Medulla oblongata (tissue), 1 donor: ENCODE results near the gene LOXL4.

Source experiments
- DNase-seq: peaks from one replicate; pipeline ENCODE4 v3.0.0-alpha.2; 2015; ENCODE audit errors: extremely low spot score

The LOXL4 gene

DNA sequence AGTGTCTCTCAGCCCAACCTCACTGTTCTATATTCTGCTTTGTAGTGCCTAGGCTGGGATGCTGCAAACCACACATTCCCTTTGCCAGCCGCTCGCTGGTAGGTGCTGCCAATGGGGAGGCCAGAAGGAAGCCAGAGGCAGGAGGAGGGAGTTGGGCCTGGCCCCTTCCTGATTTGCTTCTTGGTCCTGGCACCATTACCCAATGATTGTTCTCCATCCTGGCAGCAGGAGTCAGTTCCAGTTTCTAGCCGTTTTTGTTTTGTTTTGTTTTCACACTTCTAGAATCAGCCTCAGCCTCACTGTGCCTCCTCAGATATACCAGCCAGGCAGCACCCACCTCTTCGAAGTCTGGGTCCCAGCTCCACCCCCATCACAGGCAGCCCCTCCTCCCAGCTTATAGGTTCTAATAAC is 27.4 kb upstream of the LOXL4 start:
- DNase-seq: peak; percentile 63

DNA sequence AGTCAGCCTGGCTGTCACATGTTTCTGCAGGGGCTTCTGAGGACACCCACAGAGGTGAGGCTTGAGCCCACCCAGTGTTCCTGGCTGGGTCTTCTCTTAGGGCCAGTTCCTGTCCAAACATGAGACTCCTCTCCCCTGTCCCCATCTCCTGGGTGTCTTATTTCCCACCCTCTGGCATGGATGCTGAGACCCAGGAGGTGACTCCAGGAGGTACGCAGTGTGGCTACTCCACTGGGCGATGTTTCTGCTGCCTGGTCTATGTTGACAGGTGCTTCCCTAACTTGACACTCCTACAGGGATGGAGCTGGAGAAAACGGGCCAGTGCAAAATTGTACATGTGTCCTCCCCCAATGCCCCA is 26.3 kb upstream of the LOXL4 start:
- no peak for DNase-seq

DNA sequence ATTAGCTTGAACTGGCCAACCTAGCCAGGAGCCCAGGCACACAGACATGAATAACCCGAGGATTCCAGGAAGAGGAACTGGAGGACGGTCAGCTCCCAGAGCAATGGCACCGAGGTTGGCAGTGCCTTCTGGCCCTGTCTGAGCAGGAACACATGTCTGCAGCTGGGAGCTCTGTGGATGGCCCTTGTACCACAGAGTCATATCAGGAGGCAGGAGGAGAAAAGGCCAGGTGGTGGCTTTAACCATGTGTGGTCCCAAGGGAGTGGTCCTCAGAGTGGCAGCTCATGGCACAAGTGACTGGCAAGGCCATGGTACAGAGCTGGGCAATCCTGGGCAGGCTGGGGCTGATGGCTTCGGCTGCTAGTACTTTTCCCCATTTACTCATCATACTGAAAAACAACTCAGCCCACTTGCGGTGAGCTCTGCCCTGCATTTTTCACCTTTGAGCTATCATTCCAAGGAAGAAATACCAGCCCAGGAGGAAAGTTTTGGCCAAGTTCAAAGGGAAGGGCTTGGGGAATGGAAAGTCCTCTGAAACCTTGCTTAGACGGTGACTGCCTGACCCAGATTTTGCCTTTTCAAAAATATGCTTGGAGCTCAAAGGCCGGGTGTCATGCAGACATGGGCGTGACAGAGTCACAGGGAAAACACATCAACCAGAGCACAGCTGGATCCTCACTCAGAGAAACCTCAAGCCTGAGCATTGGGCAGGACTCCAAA is 25.7 kb upstream of the LOXL4 start:
- peak; percentile 14 for DNase-seq

DNA sequence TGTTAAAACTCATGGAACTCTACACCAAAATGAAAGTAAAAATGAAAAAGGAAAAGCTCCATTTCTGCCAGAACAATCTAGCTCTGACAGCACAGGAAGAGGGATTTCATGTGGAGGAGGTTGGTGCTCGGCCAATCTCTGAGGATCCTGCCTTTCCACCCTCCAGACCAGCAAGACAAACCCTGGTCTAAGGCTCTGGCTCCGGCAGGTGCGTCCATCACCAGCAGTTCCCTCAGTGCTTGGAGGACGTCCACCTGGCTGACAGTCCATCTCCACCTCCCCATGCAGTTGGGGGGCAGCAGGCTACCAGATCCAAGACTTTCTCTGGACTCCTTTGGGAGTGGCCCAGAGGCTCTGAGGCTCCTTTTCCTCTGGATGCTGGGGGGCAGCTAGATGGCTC is 25.0 kb upstream of the LOXL4 start:
- no peak for DNase-seq

DNA sequence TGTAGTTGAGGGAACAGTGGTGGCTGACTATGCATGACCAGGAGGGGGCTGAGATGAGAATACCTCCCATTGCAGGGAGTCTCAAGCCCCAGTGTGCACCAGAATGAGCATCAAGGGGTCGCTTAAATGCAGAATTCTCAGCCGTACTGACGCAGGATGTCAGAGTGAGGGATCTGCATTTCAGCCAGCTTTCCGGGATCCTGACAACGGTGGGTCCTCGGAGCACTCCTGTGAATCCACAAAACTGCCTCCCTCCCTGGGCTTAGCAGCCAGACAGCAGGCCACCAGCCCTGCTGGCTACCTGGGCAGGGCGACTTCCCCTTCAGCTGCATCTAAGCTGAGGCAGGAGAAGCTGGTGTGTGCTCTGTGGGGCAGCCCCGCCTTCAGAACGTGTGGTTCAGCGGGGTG is 21.8 kb upstream of the LOXL4 start:
- no peak for DNase-seq

DNA sequence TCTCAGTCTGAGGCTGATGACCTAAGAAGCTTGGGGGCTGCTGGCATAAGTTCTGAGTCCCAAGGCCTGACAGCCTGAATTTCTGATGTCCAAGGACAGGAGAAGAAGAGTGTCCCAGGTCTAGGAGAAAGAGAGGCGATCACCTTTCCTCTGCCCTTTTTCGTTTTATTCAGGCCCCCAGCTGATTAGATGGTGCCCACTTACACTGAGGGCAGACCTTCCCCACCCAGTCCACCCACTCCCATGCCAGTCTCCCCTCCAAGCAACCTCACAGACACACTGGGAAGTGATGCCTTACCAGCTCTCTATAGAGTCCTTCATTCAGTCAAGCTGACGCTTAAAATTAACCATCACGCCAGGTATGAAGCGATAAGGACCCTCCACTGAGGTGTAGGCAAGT is 19.3 kb upstream of the LOXL4 start:
- DNase-seq: no peak

DNA sequence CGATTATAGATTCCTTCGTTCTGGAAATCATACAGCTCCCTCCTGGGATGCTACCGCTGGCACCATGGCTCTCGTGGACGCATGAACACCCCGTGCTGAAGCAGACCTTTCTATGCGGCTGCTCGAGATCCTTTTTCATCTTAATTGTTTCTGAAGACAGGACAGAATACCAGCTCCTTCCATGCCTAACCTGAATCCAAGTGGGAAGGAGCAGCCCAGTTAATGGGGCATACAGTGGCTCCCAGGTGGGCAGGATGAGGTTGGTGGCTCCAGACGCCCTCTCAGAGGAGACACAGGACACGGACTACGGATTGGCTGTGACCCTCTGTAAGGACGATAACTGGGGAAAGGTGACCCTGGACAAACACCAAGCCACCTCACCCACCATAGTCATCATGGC is 18.4 kb upstream of the LOXL4 start:
- DNase-seq: no peak

DNA sequence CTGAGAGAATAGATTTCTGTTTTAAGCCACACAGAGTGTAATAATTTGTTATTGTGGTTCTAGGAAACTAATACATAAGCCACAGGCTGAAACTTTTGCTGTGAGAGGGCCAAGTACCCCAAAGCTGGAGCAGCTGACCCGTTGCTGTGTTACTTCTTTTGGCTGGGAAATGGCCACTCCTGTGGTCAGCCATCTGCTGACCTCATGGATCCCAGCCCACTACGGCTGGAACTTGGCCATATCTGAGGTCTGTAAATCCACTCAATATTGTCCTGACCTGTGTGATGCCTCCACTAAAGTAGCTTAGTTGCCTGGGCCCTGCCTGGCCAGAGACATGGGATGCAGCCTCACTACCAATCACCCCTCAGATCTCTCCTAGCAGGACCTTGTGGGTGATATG is 17.4 kb upstream of the LOXL4 start:
- no peak for DNase-seq

DNA sequence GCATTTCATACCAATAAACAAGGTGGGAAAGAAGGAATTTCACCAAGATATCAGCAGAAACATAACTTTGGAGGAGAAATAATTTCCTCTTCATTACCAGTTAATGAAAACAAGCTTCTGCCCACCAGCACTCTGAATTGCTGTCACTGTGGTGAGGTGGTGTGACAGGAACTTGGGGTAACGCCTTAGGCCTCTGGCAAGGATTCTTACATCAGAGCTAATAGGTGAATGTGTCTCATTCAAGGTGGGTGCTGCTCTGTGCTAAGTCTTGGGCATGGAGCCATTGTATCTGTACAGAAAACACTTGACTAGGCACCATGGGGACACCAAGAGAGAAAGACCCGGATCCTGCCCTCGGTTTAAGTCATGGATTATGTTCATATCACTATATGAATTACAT is 8.3 kb upstream of the LOXL4 start:
- DNase-seq: no peak

DNA sequence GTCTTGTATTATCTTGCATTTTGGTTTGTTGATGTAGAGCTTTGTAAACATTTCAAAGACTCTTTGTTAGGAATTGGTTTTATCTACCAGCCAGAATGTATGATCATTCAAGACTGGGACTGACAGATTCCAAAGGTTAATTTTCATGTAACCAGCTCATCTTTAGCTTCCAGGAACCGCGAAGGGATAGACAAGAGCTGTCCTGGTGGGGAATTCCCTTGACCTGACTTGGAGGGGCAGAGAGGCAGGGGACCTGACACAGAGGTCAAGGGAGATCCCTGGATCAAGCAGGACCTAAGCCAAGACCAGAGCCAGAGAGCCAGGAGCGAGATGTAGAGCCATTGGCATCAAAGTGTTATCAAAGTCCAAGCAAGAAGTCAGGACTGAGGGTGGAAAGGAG is 6.6 kb upstream of the LOXL4 start:
- DNase-seq: no peak

DNA sequence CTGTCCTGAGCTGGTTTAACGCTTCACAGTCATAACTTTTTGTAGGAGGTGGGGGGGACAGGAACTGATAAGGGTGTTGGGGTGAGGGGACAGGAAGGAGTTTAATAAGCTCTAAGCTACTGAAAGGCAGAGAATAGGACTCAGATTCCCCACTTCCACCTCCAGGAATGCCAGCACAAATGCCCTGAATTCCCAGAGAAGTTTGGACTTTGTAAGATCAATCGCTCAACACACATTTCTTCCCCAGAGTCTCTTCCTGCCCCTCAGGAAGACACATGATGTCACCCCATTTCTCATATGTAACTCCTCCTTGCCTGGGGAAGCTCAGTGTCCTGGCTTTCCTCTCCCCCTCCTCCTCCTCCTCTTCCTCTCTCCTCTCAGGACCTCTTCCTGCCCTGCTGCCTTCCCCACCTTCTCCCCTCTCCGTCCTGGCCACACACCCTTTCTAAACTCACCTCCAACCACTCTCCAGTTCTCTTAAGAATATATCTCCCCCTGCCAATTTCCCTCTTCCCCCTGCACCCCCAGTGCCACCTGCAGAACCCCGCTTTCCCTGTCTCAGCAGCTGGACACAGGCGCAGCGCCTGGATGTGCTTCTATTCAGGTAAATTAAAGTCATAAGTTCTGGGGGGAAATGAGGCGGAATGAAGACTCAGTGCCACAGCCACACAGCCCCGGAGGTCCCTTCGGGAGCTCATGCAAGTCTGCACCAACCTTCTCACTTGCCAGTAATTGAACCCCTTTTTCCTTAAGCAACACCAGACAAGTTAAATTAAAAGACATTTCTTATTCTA is 5.3 kb upstream of the LOXL4 start:
- DNase-seq: no peak

DNA sequence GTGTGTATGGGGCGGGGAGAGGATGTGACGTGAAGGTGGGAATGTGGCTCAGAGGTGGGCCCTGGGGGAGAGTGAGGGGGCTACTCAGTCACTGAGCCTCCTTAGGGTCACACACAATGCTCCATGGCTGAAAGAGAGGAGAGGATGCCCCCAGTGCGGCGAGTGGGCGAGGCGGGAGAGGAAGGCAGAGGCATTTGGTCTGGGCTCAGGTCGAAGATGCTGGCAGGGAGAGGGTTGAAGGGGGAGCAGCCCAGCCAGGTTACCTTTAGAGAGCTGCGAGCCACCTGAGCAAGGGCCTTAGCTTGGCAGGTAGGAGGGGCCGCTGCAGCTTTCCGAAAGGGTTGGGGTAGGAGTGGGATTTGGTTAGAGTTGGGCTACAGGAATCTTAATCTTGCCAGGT is 4.7 kb upstream of the LOXL4 start:
- no peak for DNase-seq

DNA sequence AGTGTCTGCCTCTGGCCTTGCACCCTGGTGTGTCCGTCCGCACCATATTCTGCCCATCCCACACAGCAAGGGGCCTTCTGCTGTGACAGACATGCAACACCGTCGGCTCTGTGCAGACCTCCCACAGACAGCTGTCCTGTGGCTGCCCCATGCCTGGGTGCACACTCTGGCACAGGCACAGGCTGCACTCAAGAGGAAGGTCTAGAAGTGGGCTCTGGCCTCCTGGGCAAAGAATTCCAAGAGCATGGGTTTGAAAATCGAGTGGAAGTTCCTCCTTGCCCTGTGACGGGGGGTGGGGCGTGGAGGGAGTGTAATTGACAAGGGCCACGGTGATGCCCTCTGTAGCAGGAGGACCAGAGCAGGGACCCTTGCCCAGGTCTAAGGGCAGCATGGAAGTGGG is 4.3 kb upstream of the LOXL4 start:
- DNase-seq: no peak

DNA sequence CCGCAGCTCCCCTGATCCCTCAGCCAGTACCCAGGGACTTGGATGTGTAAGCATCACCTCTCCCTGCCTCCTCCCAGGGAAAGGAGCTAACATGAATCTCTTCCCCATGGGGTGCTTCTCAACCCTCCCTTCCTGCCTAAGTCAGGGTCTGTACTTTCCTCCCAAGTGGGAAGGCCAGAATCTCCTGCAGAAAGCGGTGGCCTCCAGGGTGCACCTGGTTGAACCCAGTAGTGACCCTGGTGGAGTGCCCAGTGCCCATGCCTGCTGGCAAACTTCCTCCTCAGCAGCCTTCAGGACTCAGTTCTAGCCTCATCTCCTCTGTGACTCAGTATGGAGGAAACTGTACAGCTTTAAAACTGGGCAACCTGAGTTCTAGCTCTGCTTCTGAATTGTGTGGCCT is 2.8 kb upstream of the LOXL4 start:
- no peak for DNase-seq

DNA sequence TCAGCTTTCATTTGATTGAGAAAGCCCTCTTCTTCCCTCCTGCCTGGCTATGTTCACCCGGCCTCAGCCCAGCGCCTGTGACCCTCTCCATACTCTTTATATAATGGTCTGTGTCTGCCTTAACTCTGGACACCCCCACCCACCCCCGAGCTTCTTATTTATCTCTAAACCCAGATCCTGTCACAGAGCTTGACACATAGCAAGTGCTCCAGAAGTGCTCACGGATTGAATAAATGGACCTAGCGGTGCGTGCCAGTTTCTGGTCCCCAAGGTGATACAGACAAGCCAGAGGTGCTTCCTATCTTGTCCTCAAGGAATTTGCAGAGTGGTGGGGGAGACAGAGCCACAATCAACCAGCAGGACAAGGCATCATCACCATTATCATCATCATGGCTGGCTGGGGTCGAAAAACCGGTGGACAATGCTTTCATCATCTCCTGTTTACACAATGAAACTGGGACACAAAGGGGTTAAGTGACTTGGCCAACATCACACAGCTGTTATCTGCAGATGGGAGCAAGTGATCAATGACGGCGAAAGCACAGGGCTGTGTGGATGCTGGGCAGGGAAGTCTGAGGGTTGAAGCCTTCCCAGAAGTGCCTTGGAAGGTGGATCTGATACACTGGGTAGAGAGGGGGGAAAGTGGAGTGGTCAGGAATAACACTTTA is 2.2 kb upstream of the LOXL4 start:
- DNase-seq: no peak

DNA sequence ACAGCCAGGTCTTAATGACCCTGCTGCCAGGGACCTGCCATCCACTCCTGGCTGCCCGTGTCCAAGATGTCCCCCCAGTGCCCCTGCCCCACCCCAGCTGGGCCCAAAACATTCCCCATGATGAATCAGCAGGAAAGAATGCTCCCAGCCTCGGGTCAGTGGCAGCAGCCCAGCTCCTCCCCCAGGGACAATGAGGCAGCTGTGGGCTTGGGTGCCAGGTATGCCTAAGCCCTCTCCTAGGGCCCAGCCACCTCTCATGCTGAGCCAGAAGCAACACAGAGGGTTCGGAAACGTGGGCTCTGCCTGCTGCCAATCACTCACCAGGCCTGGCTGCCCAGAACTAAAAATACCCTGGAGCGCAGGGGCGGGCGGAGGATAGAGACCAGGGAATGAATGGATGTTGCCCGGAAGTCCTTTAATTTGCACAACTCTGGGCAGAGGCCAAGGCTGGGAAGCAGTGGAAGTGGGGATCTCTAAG is 1.5 kb upstream of the LOXL4 start:
- DNase-seq: peak; percentile 50

DNA sequence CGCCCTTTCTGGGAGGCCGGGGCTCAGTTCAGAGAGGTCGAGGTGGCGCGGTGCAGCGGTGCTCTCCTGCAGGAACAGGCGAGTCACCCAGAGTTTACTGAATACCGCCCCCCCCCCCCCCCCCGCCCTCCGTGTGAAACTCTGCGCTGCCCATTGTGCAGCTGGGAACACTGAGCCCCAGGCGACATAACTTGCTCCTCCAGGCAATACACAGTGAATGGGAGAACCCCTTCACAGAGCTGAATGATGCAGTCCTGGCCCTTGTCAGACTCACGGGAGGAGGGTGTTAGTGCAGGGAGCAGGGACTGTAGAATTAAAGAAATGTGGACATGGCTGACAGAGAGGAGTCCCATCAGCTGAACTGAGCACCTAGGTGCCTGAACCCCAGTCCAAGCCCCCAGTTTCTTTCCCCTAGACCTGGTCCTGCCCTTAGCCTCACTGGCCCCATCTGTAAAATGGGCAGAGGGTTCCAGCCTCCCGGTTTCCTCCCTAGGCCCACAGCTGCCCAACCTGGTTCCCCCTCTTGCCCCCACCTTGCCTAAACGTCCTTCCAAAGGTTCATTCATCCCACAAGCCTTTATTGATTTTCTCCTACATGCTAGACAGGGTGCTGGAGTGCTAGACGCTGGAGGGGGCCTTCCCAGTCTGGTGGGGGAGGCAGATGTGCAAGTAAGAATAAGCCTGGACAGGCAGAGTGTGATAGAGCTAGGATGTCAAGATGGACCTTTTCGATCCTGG is 869 bp upstream of the LOXL4 start:
- DNase-seq: no peak

DNA sequence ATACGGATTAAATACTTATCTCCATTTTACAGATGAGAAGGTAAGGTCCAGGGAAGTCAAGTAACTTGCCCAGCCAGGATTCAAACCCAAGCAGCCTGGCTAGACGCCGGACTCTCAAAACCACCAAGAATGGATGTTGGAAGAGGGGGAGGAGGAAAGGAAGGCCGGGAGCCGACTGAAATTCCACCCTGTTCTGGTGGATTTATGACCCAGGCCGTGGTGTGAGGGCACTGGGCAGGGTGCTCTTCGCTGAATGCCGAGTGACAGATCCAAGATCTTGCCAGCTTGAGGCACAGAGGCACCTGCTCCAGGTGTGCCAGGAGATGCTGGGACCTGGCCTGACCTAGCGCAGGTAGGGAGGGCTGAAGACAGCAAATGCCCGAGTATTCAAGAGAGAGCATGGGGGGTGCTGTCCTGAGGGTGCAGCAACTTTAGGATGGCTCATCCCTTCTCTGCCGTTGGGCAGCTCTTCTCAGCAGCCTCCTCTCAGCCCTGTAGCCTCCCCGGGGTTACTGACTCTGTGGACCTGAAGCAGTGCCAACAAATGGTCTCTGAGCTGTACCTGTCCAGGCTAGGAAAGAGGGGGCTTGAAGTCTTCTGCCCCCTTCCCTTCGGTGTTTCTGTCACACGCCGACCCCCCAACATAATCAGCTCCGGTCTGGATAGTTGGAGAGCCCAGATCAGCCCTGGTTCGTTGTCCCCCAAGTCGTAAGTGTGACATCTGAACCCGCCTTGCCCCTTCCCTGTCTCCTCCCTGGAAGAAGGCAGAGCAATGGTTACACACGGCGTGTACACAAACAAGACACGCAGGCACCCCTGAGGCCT is 713 bp downstream of the LOXL4 start:
- no peak for DNase-seq

DNA sequence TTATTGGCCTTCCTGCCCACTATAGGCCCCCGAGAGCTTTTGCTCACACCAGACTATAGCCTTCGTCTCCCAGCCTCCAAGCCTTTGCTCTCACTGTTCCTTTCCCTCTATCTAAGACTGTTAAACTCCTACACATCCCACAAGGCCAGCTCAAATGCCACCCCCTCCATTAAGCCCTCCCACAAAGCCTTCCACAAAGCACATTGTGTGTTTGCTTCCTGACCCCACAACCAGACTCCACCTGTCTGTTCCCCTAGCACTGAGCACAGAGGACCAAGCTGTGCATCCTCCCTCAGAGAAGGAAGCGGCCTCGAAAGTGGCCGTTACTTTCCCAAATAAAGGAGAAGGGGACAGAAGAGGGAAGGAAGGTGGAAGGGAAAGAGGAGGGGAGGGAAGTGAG is 1.3 kb downstream of the LOXL4 start:
- no peak for DNase-seq

DNA sequence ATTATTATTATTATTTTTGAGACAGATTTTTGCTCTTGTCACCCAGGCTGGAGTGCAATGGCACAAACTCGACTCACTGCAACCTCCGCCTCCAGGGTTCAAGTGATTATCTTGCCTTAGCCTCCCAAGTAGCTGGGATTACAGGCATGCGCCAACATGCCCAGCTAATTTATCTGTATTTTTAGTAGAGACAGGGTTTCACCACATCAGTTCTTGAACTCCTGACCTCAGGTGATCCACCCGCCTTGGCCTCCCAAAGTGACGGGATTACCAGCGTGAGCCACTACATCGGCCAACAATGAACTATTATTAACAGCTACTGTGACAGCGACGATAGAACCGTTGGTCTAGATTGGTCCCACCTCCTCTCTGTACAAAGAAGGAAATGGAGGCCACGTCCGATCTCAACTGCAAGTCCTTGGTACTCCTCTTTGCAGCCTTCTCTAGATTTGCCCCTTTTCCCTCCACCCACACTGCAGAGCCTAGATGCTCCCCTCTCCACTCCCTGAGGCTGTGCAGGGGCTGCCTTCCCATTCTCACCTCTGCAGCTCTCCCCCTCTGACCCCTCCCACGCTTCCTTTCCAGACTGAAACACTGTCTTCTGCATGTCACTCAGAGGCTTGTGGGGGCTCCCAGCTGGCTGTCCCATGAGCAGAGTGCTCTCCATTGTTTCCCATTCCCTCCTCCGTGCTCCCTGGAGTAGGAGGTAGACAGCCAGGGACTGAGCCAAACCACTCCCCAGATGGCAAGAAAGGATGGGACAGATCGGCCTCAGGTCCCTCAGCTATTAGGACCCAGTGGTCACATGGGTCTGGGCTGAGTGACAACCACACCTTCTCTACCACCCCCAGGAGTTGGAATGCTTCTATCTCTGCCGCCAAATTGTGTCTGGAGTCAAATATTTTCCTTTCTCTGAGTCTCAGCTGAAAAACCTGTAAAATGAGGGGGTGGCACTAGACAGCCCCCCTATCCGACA is 2.3 kb downstream of the LOXL4 start:
- no peak for DNase-seq
